ENCODE data around the gene PGM1. TPM values are rescaled to one million over a fixed set of nuclear protein-coding genes. Genes with fewer than 3 reads are reported as not detected.

PGM1 gene
- total RNA-seq, 1 experiment from 2014 or later, result 101 TPM

GRCh38 chr1:63662056-63662836 is 69.0 kb downstream of the PGM1 start:
- H4K20me1 ChIP-seq (ENCODE audit: insufficient read depth), result no peaks in the 10 kb centered on the region
- H3K9me2 ChIP-seq (ENCODE audit: insufficient read depth), result no peaks in the 10 kb centered on the region
- ChIA-PET POLR2A (ENCODE audit: unreplicated experiment) (interaction anchor here (0.5 to 1.4 kb wide), 7 partner anchors 11 to 1395 kb away, joined by 3 to 9 read pairs (median 4); no protein-coding TSS in a partner anchor), CTCF (interaction anchor here (0.9 to 2.3 kb wide), 5 partner anchors 12 to 475 kb away, joined by 4 to 13 read pairs (median 4); no protein-coding TSS in a partner anchor)
- peak; percentile 91 to 93 for DNase-seq
- H3K27ac ChIP-seq, result peak overlapping the region; percentile 100
- TF ChIP-seq EZH2 (IDR thresholded peaks at IDR 0.05; ENCODE audit: low read depth), result no peak
- no peak for TF ChIP-seq CTCF (conservative IDR thresholded peaks at IDR 0.05)
- peaks cover 54% of the 10 kb centered on the region for H3F3A ChIP-seq (ENCODE audit: insufficient read depth, low read depth)
- H3K79me2 ChIP-seq (ENCODE audit: low read depth), result no peaks in the 10 kb centered on the region
- peak overlapping the region; percentile 45; the same call in 1 of the 2 replicates for H3K4me3 ChIP-seq
- peaks cover 23% of the 10 kb centered on the region; the same call in 1 of the 2 replicates for H3K9me3 ChIP-seq (ENCODE audit: insufficient read depth, low read depth)
- H2AFZ ChIP-seq, result no peak overlapping the region
- intact Hi-C loops (cut with micrococcal nuclease; ENCODE audit: unreplicated experiment), result loop anchor here (1.0 to 10.0 kb wide), 5 partner anchors 45 to 343 kb away; no protein-coding TSS in a partner anchor
- H3K27me3 ChIP-seq (ENCODE audit: insufficient read depth, low read depth), result no peaks in the 10 kb centered on the region
- BruUV-seq (replicated peaks), result TSS peak; percentile 89
- peaks cover 62% of the 10 kb centered on the region for H3K4me1 ChIP-seq (replicated peaks; ENCODE audit: insufficient read depth)
- peak overlapping the region; percentile 81 for H3K4me2 ChIP-seq
- peaks cover 32% of the 10 kb centered on the region for H3K36me3 ChIP-seq (ENCODE audit: low read depth)

GRCh38 chr1:63662841-63663240 is 69.6 kb downstream of the PGM1 start:
- Histone ChIP-seq H3F3A (ENCODE audit: insufficient read depth, low read depth) (peaks cover 54% of the 10 kb centered on the region), H4K20me1 (ENCODE audit: insufficient read depth) (no peaks in the 10 kb centered on the region), H3K79me2 (ENCODE audit: low read depth) (no peaks in the 10 kb centered on the region), H2AFZ (peak overlapping the region; percentile 49; the same call in 1 of the 2 replicates), H3K27ac (peak overlapping the region; percentile 100), H3K9me2 (ENCODE audit: insufficient read depth) (no peaks in the 10 kb centered on the region), H3K4me2 (peak overlapping the region; percentile 81), H3K27me3 (ENCODE audit: insufficient read depth, low read depth) (no peaks in the 10 kb centered on the region), H3K4me1 (replicated peaks; ENCODE audit: insufficient read depth) (peaks cover 62% of the 10 kb centered on the region), H3K36me3 (ENCODE audit: low read depth) (peaks cover 32% of the 10 kb centered on the region), H3K9me3 (ENCODE audit: insufficient read depth, low read depth) (peaks cover 23% of the 10 kb centered on the region; the same call in 1 of the 2 replicates), H3K4me3 (peak overlapping the region; percentile 45; the same call in 1 of the 2 replicates)
- intact Hi-C loops (cut with micrococcal nuclease; ENCODE audit: unreplicated experiment), result loop anchor here (1.0 to 10.0 kb wide), 6 partner anchors 46 to 342 kb away; no protein-coding TSS in a partner anchor
- POLR2A ChIA-PET (ENCODE audit: unreplicated experiment), result interaction anchor here (0.5 to 1.4 kb wide), 5 partner anchors 12 to 1394 kb away, joined by 4 to 12 read pairs (median 8); no protein-coding TSS in a partner anchor
- CTCF ChIA-PET, result interaction anchor here (1.3 to 2.3 kb wide), 3 partner anchors 12 to 259 kb away, joined by 4 to 13 read pairs (median 10); no protein-coding TSS in a partner anchor
- no peak for TF ChIP-seq EZH2 (IDR thresholded peaks at IDR 0.05; ENCODE audit: low read depth)
- TF ChIP-seq CTCF (conservative IDR thresholded peaks at IDR 0.05), result no peak
- no TSS peak for BruUV-seq (replicated peaks)
- peak; percentile 91 to 97 for DNase-seq

GRCh38 chr1:63663301-63663700 is 70.1 kb downstream of the PGM1 start:
- TF ChIP-seq CTCF (conservative IDR thresholded peaks at IDR 0.05) (no peak), EZH2 (IDR thresholded peaks at IDR 0.05; ENCODE audit: low read depth) (no peak)
- ChIA-PET POLR2A (ENCODE audit: unreplicated experiment) (interaction anchor here (0.5 kb wide), 1 partner anchor 496 kb away, joined by 12 read pairs; no protein-coding TSS in a partner anchor), CTCF (interaction anchor here (1.3 to 2.3 kb wide), 2 partner anchors 28 to 259 kb away, joined by 4 to 10 read pairs; no protein-coding TSS in a partner anchor)
- intact Hi-C loops (cut with micrococcal nuclease; ENCODE audit: unreplicated experiment), result loop anchor here (1.0 to 10.0 kb wide), 5 partner anchors 46 to 342 kb away; no protein-coding TSS in a partner anchor
- no peaks in the 10 kb centered on the region for H4K20me1 ChIP-seq (ENCODE audit: insufficient read depth)
- H3K27me3 ChIP-seq (ENCODE audit: insufficient read depth, low read depth), result no peaks in the 10 kb centered on the region
- peak overlapping the region; percentile 100 for H3K27ac ChIP-seq
- H2AFZ ChIP-seq, result peak overlapping the region; percentile 49; the same call in 1 of the 2 replicates
- BruUV-seq (replicated peaks), result no TSS peak
- peaks cover 62% of the 10 kb centered on the region for H3K4me1 ChIP-seq (replicated peaks; ENCODE audit: insufficient read depth)
- H3K36me3 ChIP-seq (ENCODE audit: low read depth), result peaks cover 30% of the 10 kb centered on the region
- H3K4me2 ChIP-seq, result peak overlapping the region; percentile 81
- H3F3A ChIP-seq (ENCODE audit: insufficient read depth, low read depth), result peaks cover 54% of the 10 kb centered on the region
- H3K9me3 ChIP-seq (ENCODE audit: insufficient read depth, low read depth), result peaks cover 23% of the 10 kb centered on the region; the same call in 1 of the 2 replicates
- peak overlapping the region; percentile 8; the same call in 1 of the 2 replicates for H3K4me3 ChIP-seq
- H3K9me2 ChIP-seq (ENCODE audit: insufficient read depth), result no peaks in the 10 kb centered on the region
- DNase-seq, result peak in 1 of 2 experiments; percentile 92
- H3K79me2 ChIP-seq (ENCODE audit: low read depth), result no peaks in the 10 kb centered on the region
